22Rv1 (cell line): Measurements from ENCODE around the gene CGNL1.

Source experiments
- ZFX ChIP-seq: fragments of 450-650 bp; IDR thresholded peaks from 2 replicates; pipeline ENCODE4 v1.6.1; 2017; ENCODE audit warnings: antibody characterized with exemption, borderline replicate concordance
- TF ChIP-seq, protein P1 (sequence below): fragments of 450-650 bp; IDR thresholded peaks from 2 replicates; pipeline ENCODE4 v1.5.1; 2017; ENCODE audit warnings: mild to moderate bottlenecking

DNA sequence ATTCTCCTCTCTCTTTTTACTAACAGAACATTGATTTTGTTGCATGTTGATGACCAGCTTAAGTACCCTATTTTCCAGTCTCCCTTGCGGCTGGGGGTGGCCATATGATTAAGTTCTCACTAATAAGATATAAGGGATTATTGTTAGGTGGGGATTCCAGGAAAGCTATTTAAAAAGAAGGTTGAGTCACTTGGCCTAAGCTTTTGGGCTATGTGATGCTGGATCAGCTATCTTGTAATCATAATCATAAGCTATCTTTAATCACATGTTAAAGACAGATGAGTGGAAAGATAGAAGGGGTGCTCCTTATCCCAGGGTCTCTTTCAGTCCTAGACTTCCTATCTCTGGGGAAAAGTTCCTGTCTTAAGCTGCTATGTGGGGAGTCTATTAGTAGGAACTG, 59.9 kb downstream of the CGNL1 start:
- TF ChIP-seq, protein P1, sequence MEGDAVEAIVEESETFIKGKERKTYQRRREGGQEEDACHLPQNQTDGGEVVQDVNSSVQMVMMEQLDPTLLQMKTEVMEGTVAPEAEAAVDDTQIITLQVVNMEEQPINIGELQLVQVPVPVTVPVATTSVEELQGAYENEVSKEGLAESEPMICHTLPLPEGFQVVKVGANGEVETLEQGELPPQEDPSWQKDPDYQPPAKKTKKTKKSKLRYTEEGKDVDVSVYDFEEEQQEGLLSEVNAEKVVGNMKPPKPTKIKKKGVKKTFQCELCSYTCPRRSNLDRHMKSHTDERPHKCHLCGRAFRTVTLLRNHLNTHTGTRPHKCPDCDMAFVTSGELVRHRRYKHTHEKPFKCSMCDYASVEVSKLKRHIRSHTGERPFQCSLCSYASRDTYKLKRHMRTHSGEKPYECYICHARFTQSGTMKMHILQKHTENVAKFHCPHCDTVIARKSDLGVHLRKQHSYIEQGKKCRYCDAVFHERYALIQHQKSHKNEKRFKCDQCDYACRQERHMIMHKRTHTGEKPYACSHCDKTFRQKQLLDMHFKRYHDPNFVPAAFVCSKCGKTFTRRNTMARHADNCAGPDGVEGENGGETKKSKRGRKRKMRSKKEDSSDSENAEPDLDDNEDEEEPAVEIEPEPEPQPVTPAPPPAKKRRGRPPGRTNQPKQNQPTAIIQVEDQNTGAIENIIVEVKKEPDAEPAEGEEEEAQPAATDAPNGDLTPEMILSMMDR: no peak
- TF ChIP-seq ZFX: no peak
